GM13976 (cell line): ENCODE results near the gene ATF6B.

Experiments used
- DNase-seq: peaks from one replicate; pipeline ENCODE4 v3.0.0; 2012; ENCODE audit warnings: low spot score
- in situ Hi-C: fragments of 300-500 bp; cut with MboI; formaldehyde crosslinking; loops from one replicate; pipeline ENCODE4 v1.12.0; 2022; ENCODE audit warnings: low sequenced_read_pairs, mixed read lengths, inconsistent platforms; ENCODE audit not compliant: unreplicated experiment
- TF ChIP-seq, protein P1 (sequence below): IDR thresholded peaks from 2 replicates; pipeline ENCODE4 v1.5.1; 2012; ENCODE audit warnings: borderline replicate concordance, mild to moderate bottlenecking; ENCODE audit not compliant: insufficient read depth; ENCODE audit errors: extremely low read depth, missing control alignments, control extremely low read depth

ATF6B gene

GRCh38 chr6:32127717-32128592 lies at the start of gene ATF6B:
ATF6B (minus strand) TSS chr6:32128246; CDS start chr6:32128207, 39 bp downstream.
- DNase-seq: peak; percentile 98
- in situ Hi-C loops: no loop called here
- TF ChIP-seq, protein P1, sequence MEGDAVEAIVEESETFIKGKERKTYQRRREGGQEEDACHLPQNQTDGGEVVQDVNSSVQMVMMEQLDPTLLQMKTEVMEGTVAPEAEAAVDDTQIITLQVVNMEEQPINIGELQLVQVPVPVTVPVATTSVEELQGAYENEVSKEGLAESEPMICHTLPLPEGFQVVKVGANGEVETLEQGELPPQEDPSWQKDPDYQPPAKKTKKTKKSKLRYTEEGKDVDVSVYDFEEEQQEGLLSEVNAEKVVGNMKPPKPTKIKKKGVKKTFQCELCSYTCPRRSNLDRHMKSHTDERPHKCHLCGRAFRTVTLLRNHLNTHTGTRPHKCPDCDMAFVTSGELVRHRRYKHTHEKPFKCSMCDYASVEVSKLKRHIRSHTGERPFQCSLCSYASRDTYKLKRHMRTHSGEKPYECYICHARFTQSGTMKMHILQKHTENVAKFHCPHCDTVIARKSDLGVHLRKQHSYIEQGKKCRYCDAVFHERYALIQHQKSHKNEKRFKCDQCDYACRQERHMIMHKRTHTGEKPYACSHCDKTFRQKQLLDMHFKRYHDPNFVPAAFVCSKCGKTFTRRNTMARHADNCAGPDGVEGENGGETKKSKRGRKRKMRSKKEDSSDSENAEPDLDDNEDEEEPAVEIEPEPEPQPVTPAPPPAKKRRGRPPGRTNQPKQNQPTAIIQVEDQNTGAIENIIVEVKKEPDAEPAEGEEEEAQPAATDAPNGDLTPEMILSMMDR: no peak

- no peak for DNase-seq
- TF ChIP-seq, protein P1: no peak
- in situ Hi-C loops: no loop called here
These were observed 49.2 kb upstream of the ATF6B start for GRCh38 chr6:32177183-32177787.

DNA sequence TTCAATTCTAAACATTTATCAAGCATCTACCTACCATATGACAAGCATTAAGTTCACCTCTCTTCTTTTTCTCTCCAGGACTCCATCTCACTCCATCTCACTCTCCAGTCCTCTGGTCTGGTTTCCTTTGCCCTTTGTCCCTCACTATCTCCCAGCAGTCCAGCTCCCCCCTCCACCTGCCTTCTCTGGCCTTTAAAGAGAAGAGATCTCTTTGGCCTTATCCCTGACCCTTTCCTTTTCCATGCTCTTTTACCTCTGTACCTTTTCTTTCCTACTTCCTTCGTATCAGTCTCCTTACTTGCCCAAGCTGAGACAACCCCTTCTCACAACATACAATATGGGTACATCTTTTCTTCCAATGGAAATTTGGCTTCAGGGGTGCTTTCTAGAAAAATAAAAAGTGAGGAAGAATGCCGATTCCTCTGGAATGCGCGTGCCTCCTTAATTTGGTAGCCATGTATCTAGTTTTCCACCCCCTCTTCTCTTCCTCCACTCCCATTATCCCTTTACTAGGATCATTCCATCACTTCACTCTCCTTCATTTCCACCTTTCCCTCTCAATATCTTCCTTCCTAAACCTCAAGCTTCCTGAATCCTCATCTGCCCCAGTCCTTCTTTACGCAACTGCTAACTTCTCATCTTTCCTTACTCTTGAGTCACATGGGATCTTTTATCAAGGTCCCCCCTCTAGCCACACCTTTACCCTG lies 48.6 kb upstream of the ATF6B start:
- in situ Hi-C loops: no loop called here
- DNase-seq: no peak
- TF ChIP-seq, protein P1: no peak

GRCh38 chr6:32175711-32176475 lies 47.8 kb upstream of the ATF6B start, which contains the start of gene AGPAT1:
AGPAT1 (minus strand) TSS chr6:32176084; CDS start chr6:32171496, 4,588 bp downstream.
- in situ Hi-C loops: no loop called here
- DNase-seq: peak; percentile 99
- TF ChIP-seq, protein P1: no peak

DNA sequence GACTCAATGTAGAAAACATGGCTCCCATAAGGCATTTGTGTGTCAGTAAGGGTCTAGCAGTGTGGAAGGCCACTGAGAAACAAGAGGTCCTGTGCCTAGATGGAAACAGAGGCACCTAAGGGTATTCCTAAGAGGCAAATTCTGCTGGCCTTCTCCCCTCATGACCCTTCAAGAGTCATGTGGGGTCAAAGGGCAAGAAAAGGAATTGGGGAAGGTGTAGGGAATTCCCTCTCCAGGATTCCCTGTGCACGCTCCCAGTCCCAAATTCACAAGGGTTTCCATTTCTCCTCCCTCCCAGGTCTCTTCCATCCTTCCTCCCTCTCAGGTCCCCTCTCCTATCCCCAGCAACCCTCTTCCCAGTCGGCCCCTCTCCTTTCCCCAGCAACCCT lies 47.3 kb upstream of the ATF6B start:
- no peak for DNase-seq
- TF ChIP-seq, protein P1: no peak
- in situ Hi-C loops: no loop called here

GRCh38 chr6:32174416-32174815 lies 46.4 kb upstream of the ATF6B start:
- no peak for DNase-seq
- in situ Hi-C loops: no loop called here
- TF ChIP-seq, protein P1: no peak
